COR-L47 (cell line): Measurements from ENCODE around the gene C1orf56.

Source experiments
- DNase-seq: peaks from one replicate; lab custom pipeline; 2025; lab: John Stamatoyannopoulos, UW

The C1orf56 gene, protein sequence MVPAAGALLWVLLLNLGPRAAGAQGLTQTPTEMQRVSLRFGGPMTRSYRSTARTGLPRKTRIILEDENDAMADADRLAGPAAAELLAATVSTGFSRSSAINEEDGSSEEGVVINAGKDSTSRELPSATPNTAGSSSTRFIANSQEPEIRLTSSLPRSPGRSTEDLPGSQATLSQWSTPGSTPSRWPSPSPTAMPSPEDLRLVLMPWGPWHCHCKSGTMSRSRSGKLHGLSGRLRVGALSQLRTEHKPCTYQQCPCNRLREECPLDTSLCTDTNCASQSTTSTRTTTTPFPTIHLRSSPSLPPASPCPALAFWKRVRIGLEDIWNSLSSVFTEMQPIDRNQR

DNA sequence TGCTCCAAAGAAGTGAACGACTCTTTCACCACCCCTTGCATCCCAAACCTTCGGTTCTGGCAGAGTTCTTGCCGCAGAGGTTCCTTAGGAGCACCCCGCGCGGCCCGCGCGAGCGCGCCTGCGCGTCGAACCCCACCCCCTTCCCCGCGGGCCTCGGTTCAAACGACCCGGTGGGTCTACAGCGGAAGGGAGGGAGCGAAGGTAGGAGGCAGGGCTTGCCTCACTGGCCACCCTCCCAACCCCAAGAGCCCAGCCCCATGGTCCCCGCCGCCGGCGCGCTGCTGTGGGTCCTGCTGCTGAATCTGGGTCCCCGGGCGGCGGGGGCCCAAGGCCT lies at the start of gene C1orf56:
TSS of gene C1orf56 (plus strand) at position 161 of the 334 bp plus-strand sequence. CDS start at position 258, 97 bp downstream.
- DNase-seq, result peak; percentile 54

- DNase-seq, result no peak
These were observed 49.6 kb upstream of the C1orf56 start for GRCh38 chr1:150997949-150998348.

- DNase-seq, result no peak
These were observed 48.4 kb upstream of the C1orf56 start for GRCh38 chr1:150999051-150999674.

DNA sequence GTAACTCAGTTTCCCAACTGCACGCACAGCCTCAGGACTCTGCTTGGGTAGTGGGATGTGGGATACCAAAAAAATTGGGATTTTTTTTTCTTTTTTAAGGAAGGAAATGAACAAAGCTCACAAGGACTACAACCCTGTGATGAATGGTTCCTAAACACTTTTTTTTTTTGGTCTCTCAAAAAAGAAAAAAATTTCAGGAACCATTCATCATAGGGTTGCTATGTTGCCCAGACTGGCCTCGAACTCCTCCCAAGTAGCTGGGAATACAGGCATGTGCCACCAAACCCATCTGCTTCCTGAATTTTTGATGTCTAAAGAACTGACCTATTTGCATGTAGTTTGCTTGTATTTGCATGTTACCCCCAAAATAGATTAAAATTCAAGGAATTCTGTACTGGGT lies 47.6 kb upstream of the C1orf56 start:
- DNase-seq, result no peak

- no peak for DNase-seq
These were observed 47.1 kb upstream of the C1orf56 start for GRCh38 chr1:151000408-151000807.

DNA sequence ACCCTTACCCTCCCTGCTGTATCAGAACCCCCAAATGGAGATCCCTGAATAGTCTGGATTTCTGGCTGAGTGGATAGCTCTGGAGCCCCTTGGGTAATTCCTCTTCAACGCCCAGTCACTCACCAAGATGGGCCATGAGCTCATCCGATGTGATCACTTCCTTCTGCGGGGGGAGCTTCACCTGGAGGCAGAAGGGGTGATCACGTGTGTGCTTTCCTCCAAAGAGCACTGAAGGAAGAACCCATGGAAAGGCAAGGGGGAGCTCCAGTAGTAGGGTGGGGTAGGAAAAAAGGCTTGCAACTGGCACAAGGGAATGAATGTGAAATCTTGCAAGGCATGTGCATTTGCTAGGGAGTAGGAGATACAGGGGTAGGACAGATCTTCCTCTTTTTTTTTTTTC lies 45.9 kb upstream of the C1orf56 start:
- DNase-seq, result no peak

- DNase-seq, result no peak
These were observed 45.5 kb upstream of the C1orf56 start for GRCh38 chr1:151002051-151002450.

DNA sequence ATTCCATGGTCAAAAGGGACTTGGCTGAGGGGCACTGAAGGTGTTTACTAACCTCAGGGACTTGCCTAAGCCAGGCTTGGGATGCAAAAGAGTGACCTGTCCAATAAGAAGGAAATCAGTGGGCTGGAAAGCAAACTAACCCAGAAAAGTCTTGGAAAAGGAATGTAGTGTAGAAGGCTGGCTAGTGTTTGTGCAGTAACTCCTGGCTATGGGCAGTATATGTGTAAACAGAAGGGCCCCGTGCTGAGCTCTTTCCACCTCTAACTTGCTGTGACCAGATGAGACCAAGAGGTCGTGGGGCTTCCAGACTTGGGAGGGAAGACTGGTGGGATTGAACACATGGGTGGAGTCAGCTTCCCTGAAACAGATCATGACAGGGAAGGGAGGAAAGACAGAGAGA lies 44.9 kb upstream of the C1orf56 start:
- DNase-seq, result no peak

- no peak for DNase-seq
These were observed 44.4 kb upstream of the C1orf56 start for GRCh38 chr1:151003180-151003579.

- no peak for DNase-seq
These were observed 41.7 kb upstream of the C1orf56 start for GRCh38 chr1:151005729-151006319.

GRCh38 chr1:151006327-151007052 lies 41.1 kb upstream of the C1orf56 start, which contains the start of gene MINDY1:
MINDY1 (minus strand) TSS chr1:151006902; CDS start chr1:151002617, 4,285 bp downstream.
- DNase-seq, result peak; percentile 54

DNA sequence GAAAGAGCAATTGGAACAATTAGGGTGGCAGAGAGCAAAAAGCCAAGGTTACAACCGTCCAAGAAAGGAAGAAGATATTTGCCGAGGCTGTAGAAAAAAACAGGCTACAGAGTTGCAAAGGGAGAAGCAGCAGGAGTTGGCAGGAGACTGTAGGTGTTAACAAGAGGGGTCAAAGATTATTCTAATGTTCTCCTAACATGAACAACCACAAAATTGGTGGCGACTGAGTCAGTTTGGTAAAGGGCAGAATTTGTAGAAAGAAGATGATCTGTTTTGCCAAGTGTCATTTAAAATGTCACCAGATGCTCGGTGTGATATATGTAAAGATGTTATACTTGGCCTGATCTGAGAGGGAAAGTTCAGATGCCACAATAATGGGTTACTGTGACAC lies 39.7 kb upstream of the C1orf56 start:
- DNase-seq, result no peak

DNA sequence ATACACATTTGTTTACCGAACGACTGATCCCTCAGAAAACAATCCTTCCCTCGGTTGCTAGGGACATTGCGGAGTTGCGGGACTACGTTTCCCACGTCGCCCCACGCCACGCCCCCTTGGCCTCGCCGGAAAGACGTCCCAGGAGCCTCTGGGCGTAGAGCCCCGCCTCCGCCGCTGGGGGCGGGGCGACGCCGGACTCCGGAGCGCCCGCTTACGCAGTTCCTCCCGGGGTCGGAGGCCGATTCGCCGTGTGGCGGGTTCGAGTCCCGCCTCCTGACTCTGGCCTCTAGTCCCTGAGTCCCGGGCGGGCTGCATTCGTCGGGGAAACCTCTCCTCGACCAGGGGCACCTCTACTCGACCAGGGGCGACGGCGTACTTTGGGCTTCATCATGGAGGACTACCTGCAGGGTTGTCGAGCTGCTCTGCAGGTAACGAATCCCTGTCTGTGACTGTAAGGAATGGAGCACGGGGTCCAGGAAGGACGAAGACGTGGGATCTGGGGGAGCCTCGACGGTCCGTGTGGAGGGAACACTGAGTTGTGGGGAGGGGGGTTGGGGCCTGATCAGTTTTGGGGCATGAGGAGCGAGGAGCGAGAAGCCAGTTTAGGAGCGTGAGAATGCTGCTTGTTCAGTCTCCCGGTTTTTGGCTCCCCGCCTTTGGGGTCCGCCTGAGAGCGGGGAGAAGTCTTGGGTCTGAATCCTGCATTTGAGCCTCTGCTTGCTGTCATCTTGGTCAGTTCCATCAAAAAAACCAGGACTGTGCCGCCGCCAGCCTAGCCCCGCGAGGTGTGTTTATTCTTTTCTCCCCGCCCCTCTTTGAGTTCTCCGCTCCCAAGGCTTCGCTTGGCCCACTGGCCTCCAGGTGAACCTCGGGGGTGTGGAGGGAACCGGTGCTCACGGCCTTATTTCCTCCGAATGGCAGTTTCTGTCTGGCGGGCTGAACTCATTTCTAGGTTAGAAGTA lies 39.0 kb upstream of the C1orf56 start, which contains the start of gene PRUNE1:
TSS of gene PRUNE1 (plus strand) at position 206 of the 962 bp plus-strand sequence. CDS start at position 390, 184 bp downstream.
- DNase-seq, result peak; percentile 94

GRCh38 chr1:151009206-151009587 lies 38.4 kb upstream of the C1orf56 start:
- no peak for DNase-seq

DNA sequence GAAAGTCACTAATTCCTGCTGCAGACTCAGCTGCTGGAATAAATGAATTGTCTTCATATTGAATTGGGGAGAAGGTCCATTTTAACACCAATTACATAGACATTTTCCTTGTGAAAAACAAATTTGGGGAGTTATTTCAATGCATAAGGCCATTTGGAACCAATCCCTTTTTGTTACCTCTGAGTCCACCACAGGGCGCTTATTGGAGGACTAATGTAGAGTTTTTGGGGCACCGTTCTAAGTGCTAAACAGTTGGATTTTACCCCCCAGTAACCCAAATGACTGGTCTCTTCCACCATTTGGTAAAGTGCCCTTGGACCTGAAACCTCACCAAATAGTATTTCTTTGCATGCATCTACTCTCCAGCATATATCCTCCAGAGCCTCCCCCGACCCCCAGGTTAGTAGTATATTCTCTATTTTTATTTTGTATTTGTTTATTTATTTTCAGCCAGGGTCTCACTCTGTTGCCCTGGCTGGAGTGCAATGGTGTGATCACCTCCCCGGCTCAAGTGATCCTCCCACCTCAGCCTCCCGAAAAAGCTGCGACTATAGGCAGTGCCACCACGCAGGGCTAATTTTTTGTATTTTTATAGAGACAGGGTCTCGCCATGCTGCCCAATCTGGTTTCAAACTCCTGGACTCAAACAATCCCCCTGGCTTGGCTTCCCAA lies 37.7 kb upstream of the C1orf56 start:
- DNase-seq, result no peak

DNA sequence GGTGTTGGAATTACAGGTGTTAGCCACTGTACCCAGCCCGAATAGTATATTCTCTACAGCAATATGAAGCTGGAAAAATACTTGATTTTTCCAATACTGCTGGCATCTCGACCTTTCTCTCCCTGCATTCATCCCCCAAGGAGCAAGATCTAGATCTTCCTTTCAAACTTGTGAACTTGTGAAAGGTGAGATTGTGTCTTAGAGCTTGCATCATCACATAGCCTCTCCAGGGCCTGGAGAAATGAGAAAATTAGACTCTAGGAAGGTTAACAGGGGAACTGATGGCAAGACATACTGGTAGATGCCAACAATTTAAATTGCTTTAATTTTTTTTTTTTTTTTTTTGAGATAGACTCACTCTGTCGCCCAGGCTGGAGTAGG lies 37.2 kb upstream of the C1orf56 start:
- no peak for DNase-seq

GRCh38 chr1:151011154-151011850 lies 36.2 kb upstream of the C1orf56 start:
- DNase-seq, result no peak

GRCh38 chr1:151012684-151013471 lies 34.7 kb upstream of the C1orf56 start:
- no peak for DNase-seq

DNA sequence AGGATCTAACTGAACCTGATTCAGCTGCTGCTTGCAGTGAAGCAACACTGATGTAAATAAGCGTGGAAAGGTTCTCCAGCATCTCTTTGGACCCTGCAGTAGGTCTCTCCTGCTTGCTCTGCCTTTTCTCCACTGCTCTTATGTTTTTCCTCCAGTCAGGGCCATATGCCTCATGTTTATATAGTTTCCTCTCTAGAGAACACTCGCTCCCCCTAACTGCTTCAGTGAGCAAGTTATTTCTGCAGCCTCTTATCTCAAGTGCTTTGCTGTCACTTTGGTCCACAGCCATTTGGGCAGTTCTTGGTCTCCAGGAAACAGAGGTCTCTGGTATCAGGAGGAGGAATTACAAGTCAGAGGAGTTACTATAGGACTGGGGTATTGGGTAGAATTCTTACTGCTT lies 34.0 kb upstream of the C1orf56 start:
- no peak for DNase-seq
